SKM-1 treated with dmso at 0.1 percent for 144 hours (cell line): ENCODE results near the gene MRPL12.

ENCODE experiments used
- DNase-seq: peaks from one replicate; lab custom pipeline; 2025; ENCODE audit not compliant: unreplicated experiment; lab: John Stamatoyannopoulos, UW

MRPL12 gene

DNA sequence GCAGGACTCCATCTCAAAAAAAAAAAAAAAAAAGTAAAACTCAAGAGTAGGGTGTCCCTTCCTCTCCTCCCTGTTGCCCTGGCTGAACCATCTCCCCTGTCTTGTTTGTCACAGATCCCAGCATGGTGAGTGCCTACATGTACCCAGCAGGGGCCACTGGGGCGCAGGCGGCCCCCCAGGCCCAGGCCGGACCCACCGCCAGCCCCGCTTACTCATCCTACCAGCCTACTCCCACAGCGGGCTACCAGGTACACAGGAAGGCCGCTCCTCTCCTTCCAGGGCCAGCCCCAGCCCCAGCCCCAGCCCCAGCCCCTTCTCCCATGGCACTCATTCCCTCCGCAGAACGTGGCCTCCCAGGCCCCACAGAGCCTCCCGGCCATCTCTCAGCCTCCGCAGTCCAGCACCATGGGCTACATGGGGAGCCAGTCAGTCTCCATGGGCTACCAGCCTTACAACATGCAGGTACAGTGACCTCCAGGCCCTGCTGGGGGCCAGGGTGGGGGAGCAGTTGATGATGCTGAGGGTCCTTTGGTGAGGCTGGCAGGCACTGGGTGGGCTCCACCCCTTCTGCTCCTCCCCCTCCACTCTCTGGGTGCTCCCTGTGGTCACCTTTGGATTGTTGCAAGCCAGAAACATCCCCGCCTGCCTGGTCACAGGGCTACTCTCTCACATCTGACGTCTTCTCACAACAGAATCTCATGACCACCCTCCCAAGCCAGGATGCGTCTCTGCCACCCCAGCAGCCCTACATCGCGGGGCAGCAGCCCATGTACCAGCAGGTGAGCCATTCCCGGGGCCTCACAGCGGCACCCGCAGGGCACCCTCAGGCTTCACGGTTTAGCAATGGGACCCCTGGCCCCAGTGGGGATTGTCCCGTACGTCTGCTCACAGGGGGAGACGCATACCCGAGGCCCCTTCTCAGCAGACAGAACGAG, 2.5 kb upstream of the MRPL12 start:
- DNase-seq = no peak

DNA sequence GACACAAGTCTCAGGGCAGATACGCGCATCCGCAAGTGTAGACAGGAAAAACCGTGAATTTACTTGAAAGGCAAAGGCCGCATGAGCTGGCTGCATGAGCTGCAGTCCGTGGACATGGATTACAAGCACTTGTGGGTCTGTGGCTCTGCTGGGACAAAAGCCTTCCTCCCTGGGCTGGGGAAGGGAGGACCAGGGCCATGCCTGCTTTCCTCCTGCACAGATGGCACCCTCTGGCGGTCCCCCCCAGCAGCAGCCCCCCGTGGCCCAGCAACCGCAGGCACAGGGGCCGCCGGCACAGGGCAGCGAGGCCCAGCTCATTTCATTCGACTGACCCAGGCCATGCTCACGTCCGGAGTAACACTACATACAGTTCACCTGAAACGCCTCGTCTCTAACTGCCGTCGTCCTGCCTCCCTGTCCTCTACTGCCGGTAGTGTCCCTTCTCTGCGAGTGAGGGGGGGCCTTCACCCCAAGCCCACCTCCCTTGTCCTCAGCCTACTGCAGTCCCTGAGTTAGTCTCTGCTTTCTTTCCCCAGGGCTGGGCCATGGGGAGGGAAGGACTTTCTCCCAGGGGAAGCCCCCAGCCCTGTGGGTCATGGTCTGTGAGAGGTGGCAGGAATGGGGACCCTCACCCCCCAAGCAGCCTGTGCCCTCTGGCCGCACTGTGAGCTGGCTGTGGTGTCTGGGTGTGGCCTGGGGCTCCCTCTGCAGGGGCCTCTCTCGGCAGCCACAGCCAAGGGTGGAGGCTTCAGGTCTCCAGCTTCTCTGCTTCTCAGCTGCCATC, 1.7 kb upstream of the MRPL12 start:
- no peak for DNase-seq

DNA sequence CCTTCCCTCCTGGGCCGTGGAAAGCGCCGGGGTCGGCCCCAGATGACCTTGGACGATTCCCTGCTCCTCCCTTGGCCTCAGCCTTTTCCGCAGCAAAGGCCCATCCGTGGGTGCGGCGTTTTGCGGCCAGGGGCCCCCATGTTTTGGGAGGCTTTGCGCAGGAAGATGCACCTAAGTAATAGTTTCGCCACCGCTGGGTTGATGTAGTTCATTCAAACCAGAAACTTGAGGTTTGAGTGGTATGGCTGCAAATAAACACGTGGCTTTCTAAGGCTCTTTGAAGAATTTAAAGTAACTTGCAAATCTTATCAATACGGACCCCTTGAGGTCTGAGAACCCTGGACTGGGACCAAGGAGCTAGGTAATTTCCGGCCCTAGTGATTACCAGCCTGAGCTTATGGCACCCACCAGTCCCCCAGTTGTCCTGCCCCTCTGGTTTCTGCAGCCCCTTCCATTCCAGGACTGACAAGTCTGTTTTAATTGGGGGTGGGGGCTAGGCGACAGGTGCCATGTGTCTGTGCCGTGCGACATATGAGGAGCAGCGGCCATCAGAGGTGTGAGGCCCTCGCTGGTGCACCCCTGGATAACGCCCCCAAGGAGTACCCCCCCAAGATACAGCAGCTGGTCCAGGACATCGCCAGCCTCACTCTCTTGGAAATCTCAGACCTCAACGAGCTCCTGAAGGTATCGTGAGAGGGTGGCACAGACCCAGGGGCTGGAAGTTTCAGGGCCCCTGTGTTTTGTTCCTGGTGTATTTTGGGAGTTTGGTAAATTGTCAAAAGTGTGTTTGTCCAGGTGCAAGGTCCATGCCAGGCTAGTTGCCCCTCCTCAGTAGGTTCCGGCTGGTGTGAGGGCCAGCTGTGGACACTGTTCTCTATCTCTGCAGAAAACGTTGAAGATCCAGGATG, 834 bp downstream of the MRPL12 start:
- DNase-seq = no peak

DNA sequence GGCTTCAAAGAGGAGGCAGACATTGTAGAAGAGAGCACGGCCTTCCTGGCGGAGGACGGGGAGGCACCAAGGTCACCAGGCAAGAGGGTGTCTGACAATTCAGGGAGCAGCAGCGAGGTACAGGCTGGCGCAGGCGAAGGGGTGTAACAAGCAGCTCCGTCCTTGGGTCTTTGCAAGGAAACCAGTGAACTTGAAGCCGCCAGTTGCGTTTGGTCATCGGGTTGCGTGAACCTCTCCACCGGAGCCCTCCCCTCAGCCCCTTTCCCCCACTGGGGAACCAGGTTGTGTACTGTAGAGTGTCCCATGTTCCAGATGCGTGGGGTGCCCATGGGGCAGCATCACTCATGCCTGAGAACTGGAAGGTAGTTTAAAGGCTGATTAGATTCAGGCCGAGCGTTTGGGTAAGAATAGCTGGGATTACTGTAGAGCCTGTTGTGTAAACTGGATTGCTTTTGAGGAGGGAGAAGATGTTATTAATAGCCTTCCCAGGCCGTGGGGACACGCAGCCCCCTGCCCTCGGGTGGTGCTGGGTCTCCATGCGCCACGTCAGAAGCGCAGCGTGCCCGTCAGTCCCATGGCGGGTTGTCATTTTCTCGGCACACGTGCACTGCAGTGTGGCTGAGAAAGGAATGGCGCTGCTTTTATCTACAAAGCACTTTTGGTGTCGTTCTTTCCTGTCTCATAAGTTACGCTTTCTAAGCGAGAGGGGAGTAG, 2.5 kb downstream of the MRPL12 start:
- DNase-seq = no peak

DNA sequence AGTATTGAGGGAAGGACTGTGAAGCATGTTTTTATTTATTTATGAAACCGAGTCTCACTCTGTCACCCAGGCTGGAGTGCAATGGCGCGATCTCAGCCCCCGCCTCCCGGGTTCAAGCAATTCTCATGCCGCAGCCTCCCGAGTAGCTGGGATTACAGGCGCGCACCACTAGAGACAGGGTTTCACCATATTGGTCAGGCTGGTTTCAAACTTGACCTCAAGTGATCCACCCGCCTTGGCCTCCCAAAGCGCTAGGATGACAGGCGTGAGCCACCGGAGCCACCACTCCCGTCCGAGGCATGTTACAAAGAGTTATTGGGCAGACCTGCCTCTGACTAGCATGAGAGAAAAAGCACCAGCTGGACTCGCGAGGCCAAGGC, 3.1 kb downstream of the MRPL12 start:
- DNase-seq = no peak

DNA sequence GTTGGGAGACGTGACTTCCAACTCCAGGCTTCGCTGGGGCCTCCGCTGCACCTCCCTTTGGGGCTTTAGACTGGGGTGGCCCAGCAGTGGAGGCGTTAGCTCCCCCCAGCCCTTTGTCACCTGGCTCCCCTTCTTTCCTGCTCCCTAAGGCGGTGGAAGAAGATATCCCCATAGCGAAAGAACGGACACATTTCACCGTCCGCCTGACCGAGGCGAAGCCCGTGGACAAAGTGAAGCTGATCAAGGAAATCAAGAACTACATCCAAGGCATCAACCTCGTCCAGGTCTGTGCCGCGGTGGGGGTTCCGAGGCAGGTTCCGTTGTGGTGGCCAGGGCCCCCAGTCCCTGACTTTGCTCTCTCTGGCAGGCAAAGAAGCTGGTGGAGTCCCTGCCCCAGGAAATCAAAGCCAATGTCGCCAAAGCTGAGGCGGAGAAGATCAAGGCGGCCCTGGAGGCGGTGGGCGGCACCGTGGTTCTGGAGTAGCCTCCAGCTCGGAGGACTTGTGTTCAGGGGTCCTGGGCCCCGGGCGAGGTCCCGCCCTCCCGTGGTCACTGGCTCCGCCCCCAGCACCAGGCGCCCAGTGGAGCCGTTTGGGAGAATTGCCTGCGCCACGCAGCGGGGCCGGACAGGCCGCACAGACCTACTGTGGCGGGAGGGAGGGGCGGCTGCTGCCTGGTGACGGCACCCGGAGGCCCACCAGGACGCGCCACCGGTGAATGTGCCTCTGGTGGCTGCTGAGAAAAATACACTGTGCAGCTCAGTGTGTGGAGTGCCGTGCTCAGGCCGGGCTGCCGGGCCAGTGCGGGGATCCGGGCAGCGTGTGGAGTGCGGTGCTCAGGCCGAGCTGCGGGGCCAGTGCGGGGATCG, 3.8 kb downstream of the MRPL12 start:
- DNase-seq = no peak

DNA sequence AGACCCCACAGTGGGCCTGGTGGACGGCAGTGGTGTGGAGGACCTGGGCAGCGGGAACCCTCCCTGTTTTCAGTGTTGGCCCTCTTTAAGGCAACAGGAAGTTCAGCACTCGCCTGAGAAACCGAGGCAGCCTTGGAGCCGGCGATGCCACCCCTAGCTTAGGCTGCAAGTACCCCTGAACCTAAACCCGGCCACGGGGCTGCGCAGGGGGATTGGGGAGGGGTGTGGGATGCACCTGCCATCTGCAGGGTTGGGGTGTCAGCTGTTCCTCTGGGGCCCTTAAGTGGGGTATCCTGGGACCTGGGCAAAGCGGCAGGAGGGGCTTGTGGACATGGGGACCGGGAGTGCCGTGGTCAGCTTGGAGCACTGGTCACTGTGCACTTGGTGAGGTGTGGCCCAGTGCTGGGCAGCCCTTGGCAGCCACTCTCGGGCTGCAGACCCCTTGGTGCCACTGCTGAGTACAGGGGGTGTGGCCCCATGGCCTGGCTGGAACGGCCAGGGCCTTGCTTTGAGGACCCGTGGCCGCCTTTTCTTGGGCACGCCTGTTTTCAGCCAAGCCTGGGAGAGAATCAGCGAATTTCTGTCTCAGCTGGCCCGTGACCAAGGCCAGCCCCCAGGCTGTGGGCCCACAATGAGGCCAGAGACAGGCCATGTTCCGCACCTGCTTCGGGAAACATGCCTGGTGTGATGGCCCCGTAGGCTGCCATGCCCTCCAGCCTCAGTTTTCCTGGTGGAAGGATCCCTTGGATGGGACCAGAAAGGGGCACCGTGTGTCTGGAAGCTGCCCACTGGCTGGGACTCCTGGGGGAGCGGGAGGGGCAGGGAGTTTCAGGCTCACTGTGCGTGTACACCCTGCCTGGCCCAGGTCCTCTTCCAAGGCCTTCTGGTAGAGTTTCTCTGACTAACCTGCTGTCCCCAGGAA, 4.8 kb downstream of the MRPL12 start:
- no peak for DNase-seq

DNA sequence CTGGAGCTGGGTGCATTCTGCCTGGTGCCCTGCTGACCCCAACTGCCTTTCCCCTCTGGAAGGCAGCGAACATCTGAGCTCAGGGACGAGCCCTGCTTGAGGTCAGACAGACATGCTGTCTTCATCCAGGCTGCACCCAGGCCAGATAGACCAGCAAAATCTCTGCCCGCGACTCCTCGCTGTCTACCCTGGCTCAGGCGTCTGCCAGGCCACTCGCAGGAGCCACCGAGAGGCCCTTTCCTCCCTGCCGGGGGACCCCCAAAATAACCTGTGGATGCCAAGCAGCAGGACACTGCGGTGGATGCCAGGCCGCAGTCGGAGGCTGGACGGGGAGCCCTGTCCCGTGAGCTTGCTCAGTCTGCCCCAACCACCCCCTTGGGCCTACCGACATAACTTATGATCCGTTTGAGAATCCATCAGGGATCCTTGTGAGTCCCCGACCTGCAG, 5.6 kb downstream of the MRPL12 start:
- DNase-seq = no peak

DNA sequence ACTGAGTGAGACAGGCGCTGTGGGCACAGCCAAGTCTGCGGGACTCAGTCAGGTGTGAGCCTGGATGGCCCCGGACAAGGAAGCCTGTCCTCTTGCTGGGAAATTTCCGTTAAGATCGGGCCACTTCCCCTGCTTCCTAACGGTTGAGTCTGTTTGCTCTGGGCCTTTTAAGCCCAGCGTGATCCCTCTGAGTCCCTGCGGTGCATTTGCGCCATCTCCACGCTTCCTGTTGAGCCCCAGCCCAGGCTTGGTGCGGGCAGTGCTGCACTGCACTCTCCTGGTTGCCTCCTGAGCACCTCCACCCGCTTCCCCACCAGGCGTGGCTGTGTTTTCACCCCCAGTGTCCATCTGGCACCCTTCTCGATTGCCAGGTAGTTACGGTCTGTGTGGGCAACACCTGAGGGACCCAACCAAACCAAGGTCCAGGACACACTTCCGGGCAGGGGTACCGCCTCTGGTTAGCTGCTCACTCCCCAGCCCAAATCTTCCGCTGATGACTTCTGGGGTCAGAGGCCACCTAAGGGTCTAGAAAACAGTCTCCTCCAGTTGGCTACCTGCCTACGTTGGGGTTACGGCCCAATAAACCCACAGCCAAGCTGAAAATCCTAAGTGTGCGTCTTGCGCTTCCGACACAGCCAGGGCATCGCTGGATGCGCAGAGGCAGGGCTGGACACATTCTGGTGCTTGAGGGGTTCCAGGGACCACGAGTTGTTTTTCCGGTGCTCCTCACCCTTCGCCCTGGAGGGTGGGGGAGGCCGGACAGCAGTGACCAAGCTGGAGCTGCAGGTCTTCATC, 7.5 kb downstream of the MRPL12 start:
- peak; percentile 86 for DNase-seq

DNA sequence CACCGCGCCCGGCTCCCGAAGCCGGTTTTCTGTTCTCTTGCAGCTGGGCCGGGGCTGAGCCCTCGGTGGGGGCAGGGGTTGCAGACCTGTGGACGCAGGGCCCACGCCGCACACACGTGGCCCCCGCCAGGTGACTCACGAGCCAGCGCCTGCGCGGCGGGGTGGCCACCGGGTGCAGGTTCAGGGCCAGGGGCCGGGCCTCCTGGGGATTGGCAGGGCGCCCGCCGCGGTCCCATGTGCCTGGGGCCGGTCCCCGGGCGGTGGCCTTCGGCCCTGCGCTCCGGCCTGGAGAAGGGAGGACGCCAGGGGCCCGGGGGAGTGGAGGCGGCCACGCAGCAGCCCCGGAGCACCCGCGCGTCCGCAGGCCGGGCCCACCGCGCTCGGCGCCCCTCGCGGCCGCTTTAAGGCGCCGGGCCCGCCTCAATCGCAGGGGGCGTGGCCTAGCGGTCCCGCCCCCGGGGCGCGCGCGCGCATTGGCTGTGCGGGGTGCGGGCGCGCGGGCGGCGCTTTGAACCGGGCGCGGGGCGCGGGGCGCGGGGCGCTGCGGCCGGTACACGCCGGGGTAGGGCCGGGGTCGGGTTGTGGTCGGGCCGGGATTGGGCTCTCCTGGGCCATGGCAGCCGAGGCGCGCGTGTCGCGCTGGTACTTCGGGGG, 8.8 kb downstream of the MRPL12 start, which contains the start of gene SLC25A10:
SLC25A10 (plus strand) TSS at position 471 of the 654 bp plus-strand sequence; CDS start at position 614, 143 bp downstream.
- peak; percentile 76 for DNase-seq

DNA sequence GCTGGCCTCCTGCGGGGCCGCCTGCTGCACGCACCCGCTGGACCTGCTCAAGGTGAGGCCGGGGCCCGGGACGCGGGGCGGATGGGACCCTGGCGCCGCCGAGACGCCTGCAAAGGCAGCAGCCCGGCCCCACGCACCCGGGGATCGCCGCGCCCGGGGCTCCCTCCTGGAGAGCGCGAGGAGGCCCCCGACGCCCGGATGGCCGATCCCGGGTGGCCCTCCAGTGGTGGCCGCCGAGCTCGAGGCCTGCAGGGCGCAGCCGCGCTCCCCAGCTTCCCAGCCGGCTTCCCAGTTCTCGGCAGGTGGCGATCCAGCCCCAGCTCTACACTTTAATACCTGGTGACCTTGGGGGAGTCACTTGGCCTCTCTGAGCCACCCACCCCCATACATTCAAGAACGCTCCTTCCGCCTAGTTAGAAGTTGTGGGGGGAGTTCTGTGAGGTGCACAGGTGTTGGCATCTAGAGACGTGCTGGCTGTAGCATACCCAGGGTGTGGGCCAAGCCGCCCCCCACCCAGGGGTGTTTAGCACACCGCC, 9.4 kb downstream of the MRPL12 start:
- DNase-seq = no peak

DNA sequence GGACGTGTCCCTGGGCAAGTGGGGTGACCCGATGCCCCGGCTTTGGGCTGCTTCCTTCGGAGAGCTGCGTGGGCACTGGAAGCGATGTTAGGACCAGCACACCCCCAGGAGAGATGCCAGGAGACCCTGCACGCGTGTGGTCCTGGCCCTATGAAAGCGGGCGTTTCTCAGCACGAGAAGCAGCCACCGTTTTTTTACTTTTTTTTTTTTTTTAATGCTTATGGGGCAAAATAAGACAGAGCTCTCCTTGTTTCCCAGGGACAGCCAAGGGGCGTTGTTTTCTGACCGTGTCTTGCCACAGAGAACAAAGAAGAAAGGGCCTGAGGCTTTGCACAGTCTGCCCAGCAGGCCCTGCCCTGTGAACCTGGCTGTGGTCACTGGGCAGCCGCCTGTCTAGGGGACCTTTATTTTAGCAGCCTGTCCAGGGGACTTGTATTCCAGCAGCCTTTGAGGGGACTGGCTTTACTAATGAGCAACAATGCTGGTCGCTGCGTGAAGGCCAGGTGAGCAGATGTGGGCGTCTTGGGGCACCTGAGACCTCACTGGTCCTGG, 9.9 kb downstream of the MRPL12 start:
- DNase-seq = no peak

DNA sequence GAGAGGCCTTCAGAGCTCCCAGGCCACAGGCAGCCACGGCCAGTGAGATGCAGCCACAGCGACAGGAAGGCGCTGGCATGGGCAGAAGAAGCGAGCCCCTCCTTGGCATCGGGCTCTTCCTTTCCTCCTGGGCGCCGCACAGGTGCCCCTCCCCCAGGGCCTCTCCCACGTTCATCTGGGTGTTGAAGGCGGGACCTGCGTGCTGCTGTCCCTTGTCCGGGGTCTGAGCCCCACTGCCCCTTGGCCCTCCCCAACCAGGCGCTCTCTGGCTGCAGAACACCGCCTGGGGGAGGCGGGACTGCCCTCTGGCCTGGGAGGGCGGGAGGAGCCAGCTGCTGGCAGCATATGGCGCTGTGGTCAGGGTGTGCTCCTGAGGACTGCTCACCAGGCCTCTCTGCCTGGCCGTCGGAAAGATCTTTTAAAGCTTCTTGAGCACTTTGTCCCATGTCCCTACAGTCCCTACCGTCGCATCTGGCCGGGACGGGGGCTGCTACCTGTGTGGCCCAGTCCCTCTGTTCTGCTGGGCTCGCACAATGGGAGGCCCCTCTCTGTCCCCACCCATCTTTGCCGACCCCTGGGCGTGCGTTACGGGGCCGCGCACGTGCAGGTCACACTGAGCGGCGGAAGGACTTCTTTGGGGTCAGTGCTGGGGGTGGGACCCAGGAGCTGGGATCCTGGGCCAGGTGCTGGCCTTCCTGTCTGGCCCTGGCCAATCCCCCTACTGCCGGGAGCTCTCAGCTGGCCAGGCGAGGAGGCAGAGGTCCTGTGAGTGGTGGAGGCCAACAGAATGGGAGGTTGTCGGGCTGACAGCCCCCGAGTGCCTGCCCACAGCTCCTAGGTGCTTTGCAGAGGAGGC, 10.6 kb downstream of the MRPL12 start:
- DNase-seq = no peak

DNA sequence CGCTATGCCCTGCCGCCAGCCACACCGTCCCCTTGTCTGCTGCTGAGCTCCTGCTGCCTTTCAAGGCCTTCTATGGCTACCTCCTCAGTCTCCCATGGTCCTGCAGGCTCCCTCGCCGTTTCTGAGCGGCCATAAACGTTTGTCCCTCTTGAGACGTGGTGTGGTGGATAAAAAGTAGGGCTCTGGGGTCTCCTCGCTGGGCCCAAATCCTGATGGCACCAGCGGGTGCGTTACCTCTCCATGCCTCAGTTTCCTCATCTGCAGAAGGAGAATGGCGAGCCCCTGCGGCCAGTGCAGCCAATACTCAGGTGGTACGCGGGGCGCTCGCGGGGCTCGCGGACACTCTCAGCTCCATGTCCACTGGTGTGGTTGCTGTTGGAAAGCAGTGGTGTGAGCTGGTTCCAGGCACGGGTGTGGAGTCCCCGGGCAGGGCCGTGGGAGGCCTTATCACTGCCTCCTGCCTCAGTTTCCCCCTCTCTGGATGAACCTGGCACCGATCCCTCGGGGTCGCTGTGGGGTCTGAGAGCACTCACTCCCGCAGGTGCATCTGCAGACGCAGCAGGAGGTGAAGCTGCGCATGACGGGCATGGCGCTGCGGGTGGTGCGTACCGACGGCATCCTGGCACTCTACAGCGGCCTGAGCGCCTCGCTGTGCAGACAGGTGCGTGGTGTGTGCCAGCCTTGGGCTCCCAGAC, 11.4 kb downstream of the MRPL12 start:
- no peak for DNase-seq
